ENCODE data around the gene HTN1.

DNA sequence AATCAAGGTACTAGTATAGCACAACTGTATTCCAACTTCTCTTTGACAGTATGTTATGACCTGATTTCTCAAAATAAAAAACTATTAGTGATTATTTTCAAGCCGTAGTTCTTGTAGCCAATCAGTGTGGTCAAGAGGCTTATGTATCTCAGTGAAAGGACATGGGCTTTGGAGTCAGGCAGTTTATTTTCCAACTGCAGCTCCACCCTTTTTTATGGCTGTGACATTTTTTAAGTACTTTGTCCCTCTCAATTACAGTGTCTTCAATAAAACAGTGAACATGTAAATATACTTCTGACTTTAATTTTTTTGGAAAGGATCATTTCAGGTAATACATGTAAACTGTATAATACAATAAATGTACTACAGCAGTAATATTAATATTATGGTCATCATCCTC lies 30.0 kb downstream of the HTN1 start:
- TF ChIP-seq, protein P1, sequence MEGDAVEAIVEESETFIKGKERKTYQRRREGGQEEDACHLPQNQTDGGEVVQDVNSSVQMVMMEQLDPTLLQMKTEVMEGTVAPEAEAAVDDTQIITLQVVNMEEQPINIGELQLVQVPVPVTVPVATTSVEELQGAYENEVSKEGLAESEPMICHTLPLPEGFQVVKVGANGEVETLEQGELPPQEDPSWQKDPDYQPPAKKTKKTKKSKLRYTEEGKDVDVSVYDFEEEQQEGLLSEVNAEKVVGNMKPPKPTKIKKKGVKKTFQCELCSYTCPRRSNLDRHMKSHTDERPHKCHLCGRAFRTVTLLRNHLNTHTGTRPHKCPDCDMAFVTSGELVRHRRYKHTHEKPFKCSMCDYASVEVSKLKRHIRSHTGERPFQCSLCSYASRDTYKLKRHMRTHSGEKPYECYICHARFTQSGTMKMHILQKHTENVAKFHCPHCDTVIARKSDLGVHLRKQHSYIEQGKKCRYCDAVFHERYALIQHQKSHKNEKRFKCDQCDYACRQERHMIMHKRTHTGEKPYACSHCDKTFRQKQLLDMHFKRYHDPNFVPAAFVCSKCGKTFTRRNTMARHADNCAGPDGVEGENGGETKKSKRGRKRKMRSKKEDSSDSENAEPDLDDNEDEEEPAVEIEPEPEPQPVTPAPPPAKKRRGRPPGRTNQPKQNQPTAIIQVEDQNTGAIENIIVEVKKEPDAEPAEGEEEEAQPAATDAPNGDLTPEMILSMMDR (IDR thresholded peaks at IDR 0.05), result no peak
- no peak for TF ChIP-seq POLR2AphosphoS5 (IDR thresholded peaks at IDR 0.05; ENCODE audit: insufficient read depth in 1 of 2, low read depth in 1 of 2)

All from vagina (tissue), 2 donors.